K562 (cell line): Measurements from ENCODE around the gene NFIB. TPM values are rescaled to one million over a fixed set of nuclear protein-coding genes. Genes with fewer than 3 reads are reported as not detected.

ENCODE experiments used
- ATAC-seq: fragments of 200-7000 bp; cut with Tn5 transposase; 3 replicates; pipeline ENCODE4 v1.9.1; 2020; ENCODE audit warnings: moderate library complexity
- BruUV-seq: library from RNA; stranded (reverse); fragments of 400-500 nt; replicated peaks from 2 replicates; lab custom pipeline; 2021; lab: Mats Ljungman, UMichigan
- CTCF ChIA-PET: fragments of 300-600 bp; formaldehyde crosslinking; extraction: SDS; loops from one replicate; lab custom pipeline; 2021; ENCODE audit warnings: low intra/inter-chr PET ratio; lab: Yijun Ruan, JAX
- POLR2A ChIA-PET: fragments of 300-600, 350-650 bp; sonication (Branson Sonifier 250); formaldehyde crosslinking; extraction: SDS; loops from one replicate; lab custom pipeline; 2021; ENCODE audit warnings: antibody characterized with exemption, inconsistent platforms; lab: Yijun Ruan, JAX
- DNase-seq, 4 experiments: peaks; one replicate each; pipeline versions ENCODE4 v3.0.0 to v3.0.0-alpha.2; 2011 to 2018; ENCODE audit warnings: low spot score in 3 of 4, mixed read lengths in 3 of 4; ENCODE audit errors: extremely low read depth in 1 of 4
- FAIRE-seq: peaks from 2 replicates; lab custom pipeline; 2011; peaks lifted over from hg19 to GRCh38; lab: Jason Lieb, UNC
- H2AFZ ChIP-seq: 2 replicates; pipeline ENCODE4 v1.6.0; 2011; ENCODE audit warnings: low read depth, low read length, control low read depth, inconsistent platforms
- H3K27ac ChIP-seq: fragments of 200-600 bp; 3 replicates; pipeline ENCODE4 v1.8.0; 2011; ENCODE audit warnings: low read depth, mild to moderate bottlenecking, control low read depth, inconsistent platforms, low read length, moderate library complexity, mixed read lengths; ENCODE audit errors: extremely low read depth
- H3K27me3 ChIP-seq, 2 experiments: fragments of 300-600 bp in 1 of 2; 2 replicates in 1 of 2; 3 replicates in 1 of 2; pipeline versions ENCODE4 v1.6.0 to v1.8.0; 2011; ENCODE audit warnings: inconsistent platforms in 2 of 2, low read length in 2 of 2, mild to moderate bottlenecking in 1 of 2, mixed read lengths in 1 of 2, moderate library complexity in 1 of 2; ENCODE audit not compliant: control insufficient read depth in 2 of 2, insufficient read depth in 2 of 2
- H3K36me3 ChIP-seq: fragments of 300-600 bp; 3 replicates; pipeline ENCODE4 v1.8.0; 2011; ENCODE audit warnings: mild to moderate bottlenecking, low read length, inconsistent platforms; ENCODE audit not compliant: control insufficient read depth, insufficient read depth
- H3K4me1 ChIP-seq, 2 experiments: fragments of 200-600 bp in 1 of 2; replicated peaks in 1 of 2; 2 replicates in 1 of 2; 3 replicates in 1 of 2; pipeline versions ENCODE4 v1.5.1 to v1.8.0; 2011; ENCODE audit warnings: inconsistent platforms in 2 of 2, low read length in 2 of 2, mild to moderate bottlenecking in 1 of 2, mixed read lengths in 1 of 2, moderate library complexity in 1 of 2; ENCODE audit not compliant: control insufficient read depth in 2 of 2, insufficient read depth in 2 of 2
- H3K4me2 ChIP-seq: 2 replicates; pipeline ENCODE4 v1.6.1; 2011; ENCODE audit warnings: low read length, control low read depth, inconsistent platforms, mixed read lengths; ENCODE audit not compliant: insufficient read depth
- H3K4me3 ChIP-seq: fragments of 200-600 bp; sonication (generic), shearing (Covaris generic); 2 replicates; pipeline ENCODE4 v1.5.1; 2016; ENCODE audit warnings: control low read depth, inconsistent platforms
- H3K79me2 ChIP-seq: fragments of 200-600 bp; 3 replicates; pipeline ENCODE4 v1.8.0; 2011; ENCODE audit warnings: low read length, inconsistent platforms; ENCODE audit not compliant: control insufficient read depth, insufficient read depth
- H3K9ac ChIP-seq, 2 experiments: 2 replicates each; pipeline versions ENCODE4 v1.6.0 to v1.6.1; 2011; ENCODE audit warnings: low read depth in 2 of 2, low read length in 2 of 2, control low read depth in 1 of 2, inconsistent platforms in 1 of 2, mild to moderate bottlenecking in 1 of 2, mixed read lengths in 1 of 2; ENCODE audit not compliant: insufficient read depth in 1 of 2
- H3K9me1 ChIP-seq: one replicate; pipeline ENCODE4 v1.6.0; 2011; ENCODE audit warnings: inconsistent platforms, mild to moderate bottlenecking, low read length, moderate library complexity; ENCODE audit not compliant: control insufficient read depth, insufficient read depth
- H3K9me3 ChIP-seq: replicated peaks from 2 replicates; pipeline ENCODE4 v1.5.1; 2011; ENCODE audit warnings: low read depth, low read length, inconsistent platforms; ENCODE audit not compliant: control insufficient read depth, insufficient read depth
- H4K20me1 ChIP-seq: replicated peaks from 2 replicates; pipeline ENCODE4 v1.6.1; 2011; ENCODE audit warnings: low read length, inconsistent platforms, mixed read lengths; ENCODE audit not compliant: control insufficient read depth, insufficient read depth
- CBFA2T2 ChIP-seq: fragments of 450-650 bp; conservative IDR thresholded peaks from 2 replicates; pipeline ENCODE4 v1.6.1; 2017; ENCODE audit warnings: mild to moderate bottlenecking
- CBFA2T3 ChIP-seq: fragments of 450-650 bp; IDR thresholded peaks from 2 replicates; pipeline ENCODE4 v1.6.1; 2017
- NFIC ChIP-seq: fragments of 450-650 bp; IDR thresholded peaks from 2 replicates; pipeline ENCODE4 v1.6.1; 2017; ENCODE audit warnings: mild to moderate bottlenecking, inconsistent platforms
- TAL1 ChIP-seq: fragments of 450-650 bp; IDR thresholded peaks from 2 replicates; pipeline ENCODE4 v1.6.1; 2016; ENCODE audit warnings: mild to moderate bottlenecking
- WGBS: fragments of 100-300 bp; shearing (Covaris generic); methylation state at CpG from one replicate; pipeline ENCODE4 v1.1.6; 2016; ENCODE audit warnings: low coverage, mixed read lengths; ENCODE audit not compliant: insufficient coverage; ENCODE audit errors: missing lambda C conversion rate; 5-methylcytosine and 5-hydroxymethylcytosine counted together
- in situ Hi-C: fragments of 300-500 bp; cut with MboI; formaldehyde crosslinking; loops from 4 replicates; pipeline ENCODE4 v1.15.0; 2018; ENCODE audit warnings: inconsistent platforms, mixed read lengths
- intact Hi-C: fragments of 100-400 bp; cut with micrococcal nuclease; formaldehyde crosslinking; loops from 2 replicates; pipeline ENCODE4 v1.14.2; 2022
- polyA plus RNA-seq, 8 experiments: library from polyadenylated mRNA; depleted of rRNA in 4 of 8; stranded (reverse) in 5 of 8; unstranded in 3 of 8; fragments of >200 nt; fragmentation: Nextera tagmentation in 2 of 8; fragmentation: Illumina TruSeq in 1 of 8; extraction: Ambion mirVana in 2 of 8; extraction: Trizol in 1 of 8; gene quantifications; 2 replicates each; pipeline versions ENCODE4 v1.2.1 to v1.2.3, GENCODE V29; 2011 to 2014; ENCODE audit warnings: inconsistent platforms in 1 of 8, missing spikeins in 1 of 8
- total RNA-seq, 7 experiments: library from RNA; depleted of rRNA in 6 of 7; stranded (reverse); fragments of >200 nt in 6 of 7; fragmentation: Illumina TruSeq in 2 of 7; extraction: Trizol in 2 of 7; gene quantifications; 2 replicates each; pipeline versions ENCODE4 v1.2.1 to v1.2.3, GENCODE V29; 2011 to 2021; ENCODE audit warnings: low replicate concordance in 1 of 7
- TF ChIP-seq, protein P1 (sequence below): fragments of 200-800 bp; sonication (Bioruptor generic); IDR thresholded peaks from 2 replicates; pipeline ENCODE4 v1.6.1; 2017; ENCODE audit warnings: missing genetic modification characterization, missing compliant biosample characterization
- TF ChIP-seq, protein P2 (sequence below), 2 experiments: fragments of 450-650 bp; formaldehyde crosslinking in 1 of 2; IDR thresholded peaks; 2 replicates each; pipeline versions ENCODE4 v1.4.0 to v1.6.1; 2014 to 2020; ENCODE audit warnings: mild to moderate bottlenecking in 2 of 2, borderline replicate concordance in 1 of 2, low read depth in 1 of 2
- TF ChIP-seq, protein P3 (sequence below): fragments of 450-650 bp; IDR thresholded peaks from 2 replicates; pipeline ENCODE4 v1.6.1; 2018; ENCODE audit not compliant: partially characterized antibody

Gene NFIB
- total and polyA plus RNA-seq, 9 of the 15 experiments (the other 6 are each of a cell fraction or from before 2014, with no cell fraction given): 1.2 to 3.3 (median 1.9) TPM

DNA sequence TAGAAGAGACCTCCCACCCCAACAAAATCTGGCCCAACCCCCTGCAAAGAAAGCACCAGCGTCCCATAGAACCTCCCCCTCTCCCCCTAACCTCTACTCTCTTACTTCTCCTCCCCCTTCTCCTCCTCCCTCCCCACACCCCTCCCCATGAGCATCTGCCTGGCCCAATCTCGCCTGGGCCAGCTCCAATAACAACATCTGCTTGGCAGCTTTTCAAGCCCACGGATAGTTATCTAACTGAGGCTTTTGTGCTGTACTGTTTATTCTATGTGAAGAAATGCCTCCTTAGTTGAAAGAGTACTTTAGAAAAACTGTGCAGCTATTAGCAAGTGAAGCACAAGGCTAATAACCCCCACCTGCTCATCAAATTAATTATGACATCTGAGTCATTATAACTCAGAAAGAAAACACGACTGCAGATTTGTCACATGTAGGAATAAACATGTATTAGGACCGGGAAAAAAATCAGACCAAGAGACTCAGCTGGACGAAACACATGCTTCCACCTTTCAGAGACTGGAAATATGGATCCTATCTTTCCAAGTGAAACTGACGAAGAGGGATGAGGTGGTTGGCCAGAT lies 42.8 kb downstream of the NFIB start:
- in situ Hi-C loops (no loop called here), intact Hi-C loops (no loop called here)
- peaks cover 0 to 3% of the 10 kb centered on the region in 2 experiments; a peak in 1 of 5 replicates for H3K4me1 ChIP-seq
- H3K9me1 ChIP-seq: no peaks in the 10 kb centered on the region
- no TSS peak for BruUV-seq
- POLR2A ChIA-PET: no interaction called here
- FAIRE-seq (no peak), ATAC-seq (peak; percentile 50), DNase-seq (peak in 3 of 4 experiments; percentile 4 to 71 (median 6))
- no peaks in the 10 kb centered on the region for H3K27me3 ChIP-seq
- CTCF ChIA-PET: no interaction called here
- H3K79me2 ChIP-seq: no peaks in the 10 kb centered on the region
- no peak overlapping the region for H2AFZ ChIP-seq
- no peaks in the 10 kb centered on the region for H3K9me3 ChIP-seq
- H3K4me2 ChIP-seq: no peak overlapping the region
- H3K36me3 ChIP-seq: no peaks in the 10 kb centered on the region
- no peak overlapping the region for H3K27ac ChIP-seq
- WGBS: 0% methylated on average over 5 of the region's 7 CpGs
- H3K9ac ChIP-seq: no peak overlapping the region
- no peaks in the 10 kb centered on the region for H4K20me1 ChIP-seq
- H3K4me3 ChIP-seq: no peak overlapping the region
- peak; percentile 47 for TF ChIP-seq CBFA2T2
- TF ChIP-seq, protein P1, sequence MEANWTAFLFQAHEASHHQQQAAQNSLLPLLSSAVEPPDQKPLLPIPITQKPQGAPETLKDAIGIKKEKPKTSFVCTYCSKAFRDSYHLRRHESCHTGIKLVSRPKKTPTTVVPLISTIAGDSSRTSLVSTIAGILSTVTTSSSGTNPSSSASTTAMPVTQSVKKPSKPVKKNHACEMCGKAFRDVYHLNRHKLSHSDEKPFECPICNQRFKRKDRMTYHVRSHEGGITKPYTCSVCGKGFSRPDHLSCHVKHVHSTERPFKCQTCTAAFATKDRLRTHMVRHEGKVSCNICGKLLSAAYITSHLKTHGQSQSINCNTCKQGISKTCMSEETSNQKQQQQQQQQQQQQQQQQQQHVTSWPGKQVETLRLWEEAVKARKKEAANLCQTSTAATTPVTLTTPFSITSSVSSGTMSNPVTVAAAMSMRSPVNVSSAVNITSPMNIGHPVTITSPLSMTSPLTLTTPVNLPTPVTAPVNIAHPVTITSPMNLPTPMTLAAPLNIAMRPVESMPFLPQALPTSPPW: peak; percentile 78
- TF ChIP-seq, protein P2, sequence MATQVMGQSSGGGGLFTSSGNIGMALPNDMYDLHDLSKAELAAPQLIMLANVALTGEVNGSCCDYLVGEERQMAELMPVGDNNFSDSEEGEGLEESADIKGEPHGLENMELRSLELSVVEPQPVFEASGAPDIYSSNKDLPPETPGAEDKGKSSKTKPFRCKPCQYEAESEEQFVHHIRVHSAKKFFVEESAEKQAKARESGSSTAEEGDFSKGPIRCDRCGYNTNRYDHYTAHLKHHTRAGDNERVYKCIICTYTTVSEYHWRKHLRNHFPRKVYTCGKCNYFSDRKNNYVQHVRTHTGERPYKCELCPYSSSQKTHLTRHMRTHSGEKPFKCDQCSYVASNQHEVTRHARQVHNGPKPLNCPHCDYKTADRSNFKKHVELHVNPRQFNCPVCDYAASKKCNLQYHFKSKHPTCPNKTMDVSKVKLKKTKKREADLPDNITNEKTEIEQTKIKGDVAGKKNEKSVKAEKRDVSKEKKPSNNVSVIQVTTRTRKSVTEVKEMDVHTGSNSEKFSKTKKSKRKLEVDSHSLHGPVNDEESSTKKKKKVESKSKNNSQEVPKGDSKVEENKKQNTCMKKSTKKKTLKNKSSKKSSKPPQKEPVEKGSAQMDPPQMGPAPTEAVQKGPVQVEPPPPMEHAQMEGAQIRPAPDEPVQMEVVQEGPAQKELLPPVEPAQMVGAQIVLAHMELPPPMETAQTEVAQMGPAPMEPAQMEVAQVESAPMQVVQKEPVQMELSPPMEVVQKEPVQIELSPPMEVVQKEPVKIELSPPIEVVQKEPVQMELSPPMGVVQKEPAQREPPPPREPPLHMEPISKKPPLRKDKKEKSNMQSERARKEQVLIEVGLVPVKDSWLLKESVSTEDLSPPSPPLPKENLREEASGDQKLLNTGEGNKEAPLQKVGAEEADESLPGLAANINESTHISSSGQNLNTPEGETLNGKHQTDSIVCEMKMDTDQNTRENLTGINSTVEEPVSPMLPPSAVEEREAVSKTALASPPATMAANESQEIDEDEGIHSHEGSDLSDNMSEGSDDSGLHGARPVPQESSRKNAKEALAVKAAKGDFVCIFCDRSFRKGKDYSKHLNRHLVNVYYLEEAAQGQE (IDR thresholded peaks at IDR 0.05; ENCODE audit: borderline replicate concordance): peak; percentile 40; the same call in 1 of the 2 replicates
- TF ChIP-seq, protein P2 (CRISPR knock-in tag; IDR thresholded peaks at IDR 0.05; ENCODE audit: low read depth): no peak
- peak; percentile 74 for TF ChIP-seq NFIC
- TF ChIP-seq, protein P3, sequence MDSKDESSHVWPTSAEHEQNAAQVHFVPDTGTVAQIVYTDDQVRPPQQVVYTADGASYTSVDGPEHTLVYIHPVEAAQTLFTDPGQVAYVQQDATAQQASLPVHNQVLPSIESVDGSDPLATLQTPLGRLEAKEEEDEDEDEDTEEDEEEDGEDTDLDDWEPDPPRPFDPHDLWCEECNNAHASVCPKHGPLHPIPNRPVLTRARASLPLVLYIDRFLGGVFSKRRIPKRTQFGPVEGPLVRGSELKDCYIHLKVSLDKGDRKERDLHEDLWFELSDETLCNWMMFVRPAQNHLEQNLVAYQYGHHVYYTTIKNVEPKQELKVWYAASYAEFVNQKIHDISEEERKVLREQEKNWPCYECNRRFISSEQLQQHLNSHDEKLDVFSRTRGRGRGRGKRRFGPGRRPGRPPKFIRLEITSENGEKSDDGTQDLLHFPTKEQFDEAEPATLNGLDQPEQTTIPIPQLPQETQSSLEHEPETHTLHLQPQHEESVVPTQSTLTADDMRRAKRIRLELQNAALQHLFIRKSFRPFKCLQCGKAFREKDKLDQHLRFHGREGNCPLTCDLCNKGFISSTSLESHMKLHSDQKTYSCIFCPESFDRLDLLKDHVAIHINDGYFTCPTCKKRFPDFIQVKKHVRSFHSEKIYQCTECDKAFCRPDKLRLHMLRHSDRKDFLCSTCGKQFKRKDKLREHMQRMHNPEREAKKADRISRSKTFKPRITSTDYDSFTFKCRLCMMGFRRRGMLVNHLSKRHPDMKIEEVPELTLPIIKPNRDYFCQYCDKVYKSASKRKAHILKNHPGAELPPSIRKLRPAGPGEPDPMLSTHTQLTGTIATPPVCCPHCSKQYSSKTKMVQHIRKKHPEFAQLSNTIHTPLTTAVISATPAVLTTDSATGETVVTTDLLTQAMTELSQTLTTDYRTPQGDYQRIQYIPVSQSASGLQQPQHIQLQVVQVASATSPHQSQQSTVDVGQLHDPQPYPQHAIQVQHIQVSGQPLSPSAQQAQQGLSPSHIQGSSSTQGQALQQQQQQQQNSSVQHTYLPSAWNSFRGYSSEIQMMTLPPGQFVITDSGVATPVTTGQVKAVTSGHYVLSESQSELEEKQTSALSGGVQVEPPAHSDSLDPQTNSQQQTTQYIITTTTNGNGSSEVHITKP: no peak
- peak; percentile 21; the same call in 1 of the 2 replicates for TF ChIP-seq TAL1
- peak; percentile 63 for TF ChIP-seq CBFA2T3
